Glomerular visceral epithelial cell (primary cell): ENCODE results near the gene RPL36.

ENCODE experiments used
- DNase-seq: peaks from one replicate; pipeline ENCODE4 v3.0.0-alpha.2; 2016; ENCODE audit errors: extremely low spot score

Gene RPL36

DNA sequence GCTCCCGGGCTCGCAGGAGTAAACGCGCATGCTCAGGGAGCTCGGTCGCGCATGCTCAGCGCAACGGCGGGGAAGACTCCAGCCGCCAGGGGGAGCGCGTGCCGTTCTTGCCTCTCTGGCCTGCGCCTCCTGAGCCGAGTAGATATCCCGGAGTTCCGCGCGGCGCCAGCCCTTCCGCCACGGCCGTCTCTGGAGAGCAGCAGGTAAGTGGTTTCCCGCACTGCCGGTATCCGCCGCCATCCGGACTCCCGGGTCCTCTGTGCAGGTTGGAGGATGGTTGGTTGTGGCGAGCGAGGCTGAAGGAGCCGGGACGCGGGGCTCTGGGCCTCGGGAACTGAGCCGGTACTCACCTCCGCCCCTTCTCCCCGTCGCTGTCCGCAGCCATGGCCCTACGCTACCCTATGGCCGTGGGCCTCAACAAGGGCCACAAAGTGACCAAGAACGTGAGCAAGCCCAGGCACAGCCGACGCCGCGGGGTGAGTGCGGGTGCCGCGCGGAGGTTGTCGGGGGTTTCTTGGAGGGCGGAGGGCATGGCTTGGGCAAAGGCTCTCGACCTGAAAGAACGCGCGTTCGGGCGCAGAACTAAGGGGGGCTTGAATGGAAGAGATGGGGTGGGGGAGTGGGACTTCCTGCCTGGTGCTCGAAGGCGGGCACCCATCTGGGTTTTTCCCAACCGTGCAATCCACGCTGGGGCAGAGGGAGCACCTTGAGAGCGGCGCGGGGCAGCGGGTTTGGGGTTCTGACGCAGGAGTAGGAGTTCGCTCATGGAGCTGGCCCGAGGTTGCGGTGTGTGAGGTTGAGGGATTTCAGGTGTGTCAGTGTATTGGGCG, at the start of gene RPL36:
Gene RPL36, plus strand, starts transcription at position 171 of the 830 bp plus-strand sequence. Its CDS starts 213 bp downstream, at position 384.
- peak; percentile 98 for DNase-seq

DNA sequence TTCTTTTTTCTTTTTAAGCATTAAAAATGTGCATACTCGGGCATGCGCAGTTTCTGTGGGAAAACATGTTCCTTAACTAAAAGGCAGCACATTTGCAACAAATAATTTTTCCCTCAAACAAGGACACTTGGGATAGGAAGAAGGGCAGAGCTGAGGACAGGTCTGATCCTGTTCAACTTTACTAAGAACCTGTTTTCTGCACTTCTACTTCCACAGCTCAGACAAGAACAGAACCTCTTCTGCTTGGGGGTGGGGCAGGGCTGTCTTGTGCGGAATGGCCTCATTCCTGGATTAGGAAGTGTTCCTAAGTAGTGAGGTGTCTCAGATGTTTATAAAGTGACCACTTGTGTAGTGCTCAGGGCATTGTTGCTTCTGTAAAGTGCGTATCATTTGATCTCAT, 48.9 kb upstream of the RPL36 start:
- no peak for DNase-seq

- no peak for DNase-seq
Observed at GRCh38 chr19:5642204-5642603, 47.9 kb upstream of the RPL36 start.

DNA sequence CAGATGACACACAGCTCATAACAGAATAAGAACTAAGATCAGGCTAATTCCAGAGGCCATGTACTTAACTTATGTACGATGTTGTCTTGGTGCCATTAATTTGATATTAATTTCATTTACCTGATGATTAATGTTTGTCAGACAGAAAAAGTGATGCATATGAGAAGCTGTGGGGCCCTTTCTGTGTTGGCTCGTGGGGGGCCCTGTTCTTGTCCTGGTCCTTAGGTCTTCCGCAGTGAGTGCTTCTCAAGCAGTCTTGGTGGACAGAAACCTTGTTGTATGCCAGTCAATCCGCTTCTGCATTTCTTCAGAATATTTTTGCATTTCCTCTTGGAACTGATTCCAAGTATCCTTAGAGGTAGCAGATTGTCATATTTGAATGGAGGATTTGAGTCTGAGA, 47.0 kb upstream of the RPL36 start:
- DNase-seq, result no peak

- no peak for DNase-seq
Observed at GRCh38 chr19:5644037-5644436, 46.1 kb upstream of the RPL36 start.

GRCh38 chr19:5645409-5645808, 44.7 kb upstream of the RPL36 start:
- DNase-seq, result no peak

DNA sequence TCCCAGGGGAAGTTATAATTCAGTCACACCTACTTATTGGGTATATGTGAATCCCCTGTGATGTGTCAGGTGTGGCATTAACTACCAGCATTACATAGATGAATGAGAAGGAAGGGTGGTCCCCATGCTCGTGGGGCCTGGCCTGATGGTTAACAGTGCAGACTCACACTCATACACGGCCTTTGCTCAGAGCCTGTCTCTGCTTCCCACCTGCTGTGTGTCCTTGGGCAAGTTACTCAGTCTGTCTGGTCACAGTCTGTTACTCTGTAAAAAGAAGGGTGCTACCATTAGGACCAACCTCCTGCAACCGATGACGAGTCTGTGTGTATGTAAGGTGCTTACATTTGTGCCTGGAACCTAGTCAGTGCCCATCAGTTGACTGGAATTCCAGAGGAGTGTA, 43.4 kb upstream of the RPL36 start:
- DNase-seq, result no peak

GRCh38 chr19:5648464-5648863, 41.6 kb upstream of the RPL36 start:
- DNase-seq, result no peak

- no peak for DNase-seq
Observed at GRCh38 chr19:5651361-5651760, 38.7 kb upstream of the RPL36 start.

- no peak for DNase-seq
Observed at GRCh38 chr19:5652261-5652660, 37.8 kb upstream of the RPL36 start.

DNA sequence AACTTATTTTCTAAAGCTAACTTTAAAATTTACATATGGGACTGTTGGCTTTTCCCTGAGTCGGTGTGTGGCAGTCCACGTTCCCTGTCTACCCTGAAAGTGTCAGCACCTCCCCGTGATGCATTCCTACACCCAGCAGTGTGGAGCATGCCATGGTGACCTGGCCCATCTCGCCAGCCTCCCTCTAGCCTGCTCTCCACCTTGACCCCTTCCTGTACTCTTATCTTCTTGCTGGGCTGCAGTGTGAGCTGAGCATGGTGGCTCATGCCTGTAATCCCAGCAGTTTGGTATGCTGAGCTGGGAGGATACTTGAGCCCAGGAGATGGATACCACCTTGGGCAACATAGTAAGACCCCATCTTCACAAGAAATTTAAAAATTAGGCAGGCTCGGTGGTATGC, 35.2 kb upstream of the RPL36 start:
- no peak for DNase-seq

DNA sequence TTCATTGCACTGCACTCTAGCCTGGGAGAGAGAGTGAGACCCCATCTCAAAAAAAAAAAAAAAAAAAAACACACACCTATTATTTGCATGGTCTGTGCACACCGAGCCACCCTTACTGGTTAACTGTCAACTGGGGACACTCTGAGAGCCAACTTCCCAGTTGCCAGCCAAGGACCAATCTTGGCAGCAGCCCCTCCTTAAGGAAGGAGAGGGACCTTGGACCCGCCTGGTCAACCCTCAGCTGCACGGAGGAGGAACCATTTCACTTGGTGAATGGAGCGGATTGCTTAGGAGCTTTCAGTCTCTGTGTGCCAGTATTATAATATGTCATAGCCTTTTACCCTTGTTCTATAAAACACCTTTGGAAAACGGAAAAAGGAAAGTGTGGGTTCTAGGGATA, 34.7 kb upstream of the RPL36 start:
- no peak for DNase-seq

GRCh38 chr19:5661483-5661882, 28.6 kb upstream of the RPL36 start:
- DNase-seq, result no peak

GRCh38 chr19:5663904-5664303, 26.2 kb upstream of the RPL36 start:
- DNase-seq, result no peak

DNA sequence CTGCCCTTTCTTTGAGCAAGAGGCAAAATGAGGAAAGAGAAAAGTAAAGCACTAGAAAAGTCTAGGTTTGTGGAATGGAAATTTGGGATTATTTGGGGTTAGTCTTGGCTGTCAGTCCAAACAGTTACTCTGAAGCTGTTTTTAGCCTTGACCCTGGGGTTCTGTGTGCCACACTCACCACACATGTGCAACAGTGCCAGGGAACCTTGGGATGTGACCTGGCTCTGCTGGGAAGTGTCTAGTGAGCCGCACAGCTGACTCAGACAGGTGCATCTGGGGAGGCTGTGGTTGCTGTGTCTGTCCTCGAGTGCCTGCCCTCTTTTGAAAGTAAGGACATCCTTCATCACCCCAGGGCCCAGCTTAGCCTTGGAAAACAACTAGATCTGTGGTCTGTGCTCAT, 25.6 kb upstream of the RPL36 start:
- DNase-seq, result no peak

DNA sequence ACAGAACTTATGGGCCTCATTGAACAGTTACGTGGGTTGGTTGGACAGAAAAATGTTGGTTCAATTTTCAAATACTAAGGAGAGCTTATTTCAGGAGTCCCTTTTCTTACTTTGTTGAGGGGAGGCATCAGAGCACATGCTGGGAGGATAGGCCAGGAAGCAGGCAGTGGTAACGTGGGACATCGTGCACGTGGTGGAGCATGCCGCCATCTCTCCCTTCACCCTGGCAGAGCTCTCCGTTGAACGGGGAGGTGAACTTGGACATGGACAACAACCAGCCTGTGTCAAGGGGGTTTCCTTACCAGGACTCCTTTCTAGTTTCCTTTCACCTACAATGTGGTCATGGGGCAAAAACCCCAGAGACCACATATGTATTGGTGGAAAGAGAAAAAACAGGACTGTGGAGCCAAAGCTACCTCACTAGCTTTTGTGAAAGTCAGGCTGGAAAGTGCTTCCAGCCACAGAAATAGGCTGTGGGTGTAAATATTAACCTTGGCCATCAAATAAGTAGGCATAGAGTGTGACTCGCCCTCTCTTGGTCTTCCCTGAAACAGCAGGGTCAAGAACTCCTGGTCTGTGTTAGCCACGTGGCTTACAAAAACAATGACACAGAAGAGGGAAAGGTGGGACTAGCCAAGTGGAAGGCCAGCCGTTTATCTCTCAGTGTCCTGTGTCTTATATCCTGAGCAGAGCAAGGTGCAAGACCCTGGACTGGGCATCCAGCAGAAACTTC, 24.1 kb upstream of the RPL36 start:
- DNase-seq, result peak; percentile 77

DNA sequence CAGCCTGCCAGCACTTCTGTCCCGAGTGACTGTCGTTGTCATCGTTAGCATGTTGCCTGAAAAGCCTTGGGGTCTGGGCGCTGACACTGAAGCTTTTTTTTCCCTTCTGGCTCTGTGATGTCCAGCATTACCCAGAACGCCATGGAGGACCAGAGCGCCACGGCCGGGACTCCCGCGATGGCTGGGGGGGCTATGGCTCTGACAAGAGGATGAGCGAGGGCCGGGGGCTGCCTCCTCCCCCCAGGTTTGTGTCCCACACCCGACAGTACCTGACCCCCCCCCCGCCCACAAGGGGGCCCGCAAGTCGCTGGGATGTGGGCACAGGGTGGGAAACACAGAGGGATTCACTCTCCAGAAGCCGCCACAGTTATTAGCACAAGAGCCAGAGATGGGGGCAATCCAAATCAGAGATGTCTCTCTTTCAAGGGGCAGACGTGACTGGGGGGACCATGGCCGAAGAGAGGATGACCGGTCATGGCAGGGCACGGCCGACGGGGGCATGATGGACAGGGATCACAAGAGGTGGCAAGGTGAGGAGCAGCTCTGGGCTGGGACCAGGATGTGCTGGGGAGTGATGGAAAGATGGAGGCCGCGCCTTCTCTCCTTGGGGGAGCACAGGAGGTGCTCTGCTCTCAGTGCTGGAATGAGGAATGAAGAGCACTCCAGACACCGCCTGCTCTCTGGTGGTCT, 23.0 kb upstream of the RPL36 start:
- DNase-seq, result no peak

- no peak for DNase-seq
Observed at GRCh38 chr19:5667751-5668271, 22.3 kb upstream of the RPL36 start.

DNA sequence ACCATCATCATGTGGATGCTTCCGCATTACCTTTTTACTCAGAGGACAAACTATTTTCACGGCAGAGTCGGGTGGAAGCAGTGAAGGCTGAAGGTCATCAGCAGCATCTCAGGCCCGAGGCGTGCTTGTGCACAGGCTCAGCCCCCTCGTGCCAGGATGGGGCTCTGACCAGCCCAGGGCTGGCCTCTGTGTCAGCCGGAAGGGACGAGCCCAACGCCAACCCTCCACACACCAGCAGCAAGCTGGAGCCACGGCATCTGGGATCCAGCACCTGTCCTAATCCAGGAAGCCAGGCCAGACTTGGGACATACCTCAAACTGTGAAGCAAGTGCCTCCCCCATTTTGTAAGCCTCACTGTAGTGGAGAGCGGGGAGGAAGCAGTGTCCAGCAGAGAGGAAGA, 20.9 kb upstream of the RPL36 start:
- no peak for DNase-seq

DNA sequence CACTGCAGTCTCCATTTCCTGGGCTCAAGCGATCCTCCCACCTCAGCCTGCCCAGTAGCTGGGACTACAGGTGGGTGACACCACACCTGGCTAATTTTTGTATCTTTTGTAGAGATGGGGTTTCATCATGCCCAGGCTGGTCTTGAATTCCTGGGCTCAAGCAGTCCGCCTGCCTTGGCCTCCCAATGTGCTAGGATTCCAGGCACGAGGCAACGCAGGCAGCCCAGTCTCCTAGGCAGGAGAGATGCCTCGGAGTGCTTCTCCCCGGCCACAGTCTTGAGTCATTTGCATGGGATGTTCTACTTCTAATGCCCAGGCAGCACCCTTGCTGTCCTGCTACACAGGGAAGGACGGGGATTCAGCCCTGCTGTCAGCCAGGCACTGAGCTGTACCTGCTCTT, 18.5 kb upstream of the RPL36 start:
- no peak for DNase-seq

- DNase-seq, result no peak
Observed at GRCh38 chr19:5672708-5673459, 17.2 kb upstream of the RPL36 start.

DNA sequence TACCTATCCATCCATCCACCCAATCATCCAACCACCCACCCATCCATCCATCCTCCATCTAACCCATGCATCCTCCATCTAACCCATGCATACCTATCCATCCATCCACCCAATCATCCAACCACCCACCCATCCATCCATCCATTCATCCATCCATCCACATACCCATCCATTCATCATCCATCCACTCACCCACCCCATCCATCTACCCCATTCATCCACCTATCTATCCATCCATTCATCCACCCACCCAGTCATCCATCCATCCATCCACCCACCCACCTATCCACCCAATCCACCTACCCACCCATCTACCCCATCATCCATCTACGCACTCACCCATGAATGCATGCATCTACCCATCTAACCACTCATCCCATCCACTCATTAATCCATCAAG, 16.3 kb upstream of the RPL36 start:
- DNase-seq, result no peak
